Stimulated activated CD8-positive, alpha-beta memory T cell treated with anti-CD3 and anti-CD28 coated beads, Interleukin-15, amount 100 ng/mL, for 4 hours (primary cell): ENCODE results near the gene FCAMR.

Source experiments
- DNase-seq, 2 donors: peaks; one replicate each; pipeline ENCODE4 v3.0.0-alpha.2; 2020; ENCODE audit warnings: low read depth in 2 of 2

Gene FCAMR

DNA sequence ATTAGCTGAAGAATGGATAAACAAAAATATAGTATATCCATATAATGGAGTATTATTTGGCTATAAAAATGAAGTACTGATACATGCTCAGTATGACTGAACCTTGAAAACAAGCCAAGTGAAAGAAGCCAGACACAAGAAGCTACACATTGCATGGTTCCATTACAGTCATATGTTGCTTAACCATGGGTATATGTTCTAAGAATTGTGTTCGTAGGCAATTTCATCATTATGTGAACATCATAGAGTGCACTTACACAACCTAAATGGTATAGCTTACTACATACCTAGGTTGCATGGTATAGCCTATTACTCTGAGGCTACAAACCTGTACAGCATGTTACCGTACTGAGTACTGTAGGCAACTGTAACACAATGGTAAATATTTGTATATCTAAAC is 28.6 kb upstream of the FCAMR start:
- no peak for DNase-seq

GRCh38 chr1:206992790-206993189 is 22.5 kb upstream of the FCAMR start:
- no peak for DNase-seq

- DNase-seq = no peak
Observed at GRCh38 chr1:206987873-206988272, 17.6 kb upstream of the FCAMR start.

- no peak for DNase-seq
Observed at GRCh38 chr1:206986885-206987284, 16.6 kb upstream of the FCAMR start.

DNA sequence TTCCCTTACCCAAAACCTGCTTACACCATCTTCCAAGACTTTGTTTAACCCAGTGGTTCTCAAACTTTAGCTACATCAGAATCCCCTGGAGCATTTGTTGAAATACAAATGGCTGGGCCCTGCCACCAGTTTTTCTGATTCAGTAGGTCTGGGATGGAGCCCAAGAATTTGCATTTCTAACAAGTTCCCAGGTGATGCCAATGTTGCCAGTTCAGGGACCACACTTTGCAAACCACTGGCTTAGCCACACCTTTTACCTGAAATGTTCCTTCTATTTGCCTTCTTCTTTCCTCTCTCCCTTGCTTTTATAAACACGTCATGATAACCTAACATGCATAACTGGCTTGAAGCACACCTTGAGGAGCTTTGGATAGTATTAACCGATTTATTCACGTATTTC is 16.1 kb upstream of the FCAMR start:
- no peak for DNase-seq

GRCh38 chr1:206985162-206985749 is 15.0 kb upstream of the FCAMR start:
- no peak for DNase-seq

DNA sequence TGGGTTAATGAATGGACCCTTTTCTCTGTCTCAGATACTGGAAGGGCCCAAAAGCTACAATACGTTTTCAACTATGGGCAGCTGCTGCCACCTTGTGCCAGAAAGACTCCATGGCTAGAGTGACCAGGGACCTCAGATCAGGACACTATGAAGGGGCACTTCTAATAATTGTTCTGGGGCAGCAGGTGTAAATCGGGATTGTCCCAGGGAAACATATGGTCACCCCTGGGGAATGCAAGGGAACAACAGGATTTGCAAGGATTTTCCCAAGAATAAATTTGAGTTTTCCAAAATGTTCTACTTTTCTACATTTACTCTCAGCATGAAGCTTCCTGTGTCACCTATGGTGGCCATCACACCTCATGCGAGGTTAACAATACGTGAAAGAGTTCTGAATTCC is 12.0 kb upstream of the FCAMR start:
- DNase-seq = peak in 1 of 2 donors; percentile 18

GRCh38 chr1:206979379-206980043 is 9.3 kb upstream of the FCAMR start:
- no peak for DNase-seq

DNA sequence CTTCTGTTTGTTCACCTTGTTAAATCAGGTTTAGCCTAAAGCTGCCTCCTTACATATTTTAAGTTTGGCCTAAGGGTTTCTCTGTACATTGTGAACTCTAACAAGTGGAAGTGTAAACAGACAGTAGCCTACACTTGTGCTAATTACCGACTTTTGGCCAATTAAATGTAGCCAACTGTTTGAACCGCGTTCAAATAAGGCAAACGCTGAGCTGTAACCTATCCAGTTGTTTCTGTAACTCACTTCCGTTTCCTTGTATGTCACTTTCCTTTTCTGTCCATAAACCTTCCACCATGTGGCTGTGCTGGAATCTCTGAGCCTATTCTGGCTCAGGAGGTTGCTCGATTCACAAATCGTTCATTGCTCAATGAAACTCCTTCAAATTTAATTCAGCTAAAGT is 8.0 kb upstream of the FCAMR start:
- DNase-seq = no peak

DNA sequence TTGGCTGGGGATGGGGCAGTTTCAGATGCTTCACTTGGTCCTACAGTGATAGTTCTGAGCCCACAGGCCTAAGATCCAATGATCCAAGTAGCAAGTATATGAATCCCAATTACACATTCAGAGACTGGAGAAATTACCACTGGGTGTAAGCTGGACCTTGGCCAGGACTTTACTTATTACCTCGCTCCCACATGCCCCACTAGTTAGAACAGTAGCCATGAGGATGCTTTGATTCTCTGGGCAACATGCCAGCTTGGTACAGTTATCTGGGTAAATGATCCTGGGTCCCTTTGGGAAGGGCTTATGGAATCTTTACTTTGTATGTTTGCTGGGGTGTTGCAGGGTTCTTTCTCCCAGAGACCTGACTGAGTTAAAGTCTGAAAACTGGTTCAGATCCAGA is 5.0 kb upstream of the FCAMR start:
- DNase-seq = no peak

DNA sequence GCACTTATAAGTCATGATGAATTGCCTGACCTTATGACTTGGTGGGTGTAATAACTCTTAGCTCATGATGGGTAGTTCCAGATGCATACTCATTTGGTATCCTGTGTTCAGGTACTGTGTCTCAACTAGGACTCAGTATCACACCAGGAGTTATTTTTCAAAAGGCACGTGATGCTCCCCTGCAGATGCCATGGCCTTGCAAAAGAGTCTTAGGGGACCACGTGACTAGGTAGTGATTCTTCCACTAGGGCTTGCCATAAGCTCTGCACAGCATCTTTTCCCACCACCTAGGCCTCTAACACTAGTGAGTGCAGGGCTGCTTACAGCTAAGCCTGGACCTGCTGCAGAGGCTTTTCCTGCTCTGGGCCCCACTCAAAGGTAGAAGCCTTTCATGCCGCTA is 3.9 kb upstream of the FCAMR start:
- no peak for DNase-seq

- DNase-seq = no peak
Observed at GRCh38 chr1:206972728-206973127, 2.5 kb upstream of the FCAMR start.

DNA sequence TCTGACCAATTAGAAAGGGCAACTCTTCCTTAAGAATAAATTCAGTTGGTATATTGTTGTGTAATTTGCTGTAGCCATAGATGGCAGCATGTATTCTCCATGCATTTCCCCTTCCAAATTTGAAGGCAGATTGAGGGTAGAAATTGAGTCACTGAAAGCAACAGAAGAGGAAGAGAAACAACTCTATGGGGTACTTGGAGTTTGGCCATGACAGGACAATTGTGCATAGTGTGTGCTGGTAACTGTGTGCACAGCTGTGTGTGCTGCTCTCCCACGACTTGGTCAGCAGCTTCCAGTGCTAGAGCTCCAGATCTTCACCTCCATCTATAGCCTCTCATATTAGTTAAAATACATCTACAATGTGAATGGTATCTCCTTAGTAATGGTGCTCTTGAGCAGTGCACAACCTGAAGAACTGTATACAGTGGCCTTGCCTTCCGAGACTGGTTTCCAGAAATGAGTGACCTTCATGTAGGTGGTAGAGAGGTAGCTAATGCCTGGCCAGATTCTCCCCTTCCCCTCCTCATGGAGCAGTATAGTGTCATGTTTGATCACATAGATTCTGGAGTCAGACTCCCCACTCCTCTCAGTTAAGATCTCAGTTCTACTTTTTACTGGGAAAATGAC is 882 bp upstream of the FCAMR start:
- no peak for DNase-seq

DNA sequence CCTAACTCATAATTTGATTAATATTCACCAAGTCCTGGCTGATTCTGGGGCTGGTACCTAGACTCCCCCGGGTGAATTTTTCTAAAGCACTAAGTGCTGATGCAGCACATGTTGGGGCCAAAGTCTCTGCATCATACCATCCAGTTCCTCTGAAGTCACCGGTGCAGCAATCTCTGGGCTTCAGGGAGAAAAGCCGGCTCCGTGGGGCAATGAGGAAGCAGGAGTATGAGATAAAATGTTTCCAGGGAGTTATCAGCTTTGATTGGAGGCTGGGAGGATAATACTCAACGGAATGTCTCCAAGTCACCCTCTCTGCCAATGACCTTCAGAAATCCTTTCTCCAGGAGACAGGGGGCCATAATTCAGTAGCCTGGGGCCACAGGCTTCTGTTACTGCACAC is 1.2 kb downstream of the FCAMR start:
- DNase-seq = no peak

GRCh38 chr1:206967096-206967849 is 3.0 kb downstream of the FCAMR start:
- no peak for DNase-seq

DNA sequence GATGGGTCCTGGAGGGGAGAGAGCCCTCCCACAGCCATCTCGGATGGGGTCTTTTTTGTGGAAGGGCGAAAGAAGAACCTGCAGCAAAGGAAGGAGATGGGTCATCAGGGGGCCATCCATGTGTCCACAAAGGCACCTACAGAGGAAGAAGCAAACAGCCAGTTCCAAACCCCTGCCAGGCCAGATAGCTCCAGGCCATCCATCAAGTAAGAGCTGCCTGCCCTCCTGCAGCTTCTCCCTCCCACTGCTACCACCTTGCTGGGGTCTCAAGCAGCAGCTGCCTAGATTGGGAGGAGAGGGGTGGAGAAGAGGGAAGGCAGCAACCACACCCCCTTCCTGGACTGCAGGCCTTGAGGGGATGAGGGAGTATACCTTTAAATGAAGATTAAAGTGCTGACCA is 4.5 kb downstream of the FCAMR start:
- DNase-seq = no peak

DNA sequence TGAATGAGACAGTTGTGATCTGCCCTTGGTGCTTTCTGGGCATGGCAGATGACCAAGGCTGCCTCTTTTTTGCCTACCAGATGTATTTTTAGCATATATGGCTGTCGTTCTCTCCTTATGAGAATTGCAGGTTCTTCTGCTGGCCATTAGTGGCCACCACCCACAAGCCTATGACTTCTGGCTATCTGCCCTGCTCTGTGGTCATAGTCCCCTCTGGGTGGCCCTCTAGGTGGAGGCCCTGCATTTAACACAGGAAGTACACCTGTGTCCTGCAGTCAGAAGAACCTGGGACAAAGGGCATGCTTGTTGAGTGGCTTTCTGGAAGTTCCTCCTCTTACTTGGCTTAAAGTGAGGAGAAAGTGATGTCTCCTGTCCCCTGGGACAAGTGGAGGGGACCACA is 6.5 kb downstream of the FCAMR start:
- DNase-seq = no peak

DNA sequence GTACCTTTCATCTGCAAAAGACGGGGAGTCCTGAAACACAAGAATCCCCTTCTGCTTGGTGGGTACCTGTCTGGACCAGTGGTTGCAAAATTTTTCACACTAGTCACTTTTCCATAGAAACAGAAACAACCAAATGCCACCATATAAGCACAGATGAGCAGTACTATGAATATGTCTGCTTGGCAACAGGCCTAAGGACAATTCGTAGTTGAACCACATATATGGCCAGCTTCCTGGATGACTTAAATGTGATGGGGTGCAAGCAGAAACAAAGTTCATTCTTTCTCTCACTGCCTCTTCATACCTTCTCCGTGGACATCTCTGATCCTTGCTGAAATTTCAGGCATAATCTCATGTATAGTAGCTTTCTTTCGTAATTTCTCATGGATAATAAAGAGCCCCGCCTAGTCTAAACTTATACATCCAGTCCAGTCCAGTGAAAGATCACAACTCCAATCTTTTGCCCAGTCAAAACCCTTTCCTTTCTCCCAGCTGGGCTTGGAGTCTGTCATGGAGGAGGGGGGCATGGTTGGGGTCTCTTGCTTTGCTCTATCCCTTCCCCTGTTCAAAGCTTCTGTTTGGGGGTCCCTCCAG is 7.0 kb downstream of the FCAMR start:
- DNase-seq = no peak

DNA sequence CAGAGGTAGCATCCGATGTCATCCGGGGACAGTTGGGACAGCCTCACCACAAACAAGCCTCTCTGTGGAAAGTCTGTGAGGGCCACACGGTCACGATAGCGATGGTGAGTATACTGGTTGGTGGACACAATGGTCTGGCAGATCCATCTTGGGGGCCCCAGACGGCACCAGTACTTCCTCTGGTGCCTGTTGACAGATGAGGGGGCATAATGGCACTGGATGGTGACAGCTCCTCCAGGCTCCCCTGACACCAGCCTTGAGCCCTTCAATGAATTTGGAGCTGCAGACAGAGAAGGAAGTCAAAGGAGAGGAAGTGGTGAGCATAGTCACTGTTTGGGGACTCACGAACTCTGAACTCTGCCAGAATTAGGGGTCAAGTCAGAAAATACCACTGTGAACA is 8.0 kb downstream of the FCAMR start:
- no peak for DNase-seq

GRCh38 chr1:206961668-206962067 is 8.6 kb downstream of the FCAMR start:
- no peak for DNase-seq

DNA sequence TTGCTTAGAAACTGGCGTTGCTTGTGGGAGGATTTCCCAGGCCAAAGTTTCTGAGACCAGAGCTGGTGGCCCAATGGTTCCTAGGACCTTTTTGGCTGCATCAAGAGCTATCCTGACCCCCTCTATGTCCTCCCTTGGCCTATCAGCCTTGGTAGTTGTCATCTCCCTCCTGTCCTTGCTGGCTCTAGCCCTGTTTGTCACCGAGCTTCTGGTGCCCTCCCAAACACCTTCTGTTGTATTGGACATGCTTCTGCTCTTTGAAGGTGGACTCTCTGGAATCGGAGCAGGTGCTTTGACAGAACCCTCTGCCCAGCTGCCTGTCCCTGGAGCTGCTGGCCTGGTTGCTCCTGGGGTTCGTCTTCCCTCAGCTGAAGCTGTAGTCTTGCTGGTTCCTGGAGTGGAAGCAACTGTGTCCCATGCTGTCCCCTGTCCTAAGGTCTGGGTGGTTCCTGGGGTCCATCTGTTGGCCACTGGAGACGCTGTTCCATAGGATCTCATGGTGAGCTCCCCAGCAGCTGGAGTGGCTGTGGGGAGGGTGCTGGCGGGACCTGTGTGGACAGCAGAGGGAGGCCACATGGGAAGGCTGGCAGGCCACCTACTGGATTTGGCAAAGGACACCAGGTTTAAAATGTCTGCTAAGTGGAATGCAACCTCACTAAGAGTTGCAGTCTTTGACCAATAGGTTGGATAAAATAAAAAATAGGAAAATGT is 9.4 kb downstream of the FCAMR start:
- DNase-seq = no peak

- DNase-seq = no peak
Observed at GRCh38 chr1:206958144-206958543, 12.1 kb downstream of the FCAMR start.
